PFSK-1 (cell line): ENCODE results near the gene ALMS1.

Experiments
- POLR2AphosphoS5 ChIP-seq: IDR thresholded peaks from 2 replicates; pipeline ENCODE4 v1.6.1; 2012; ENCODE audit warnings: low read depth, mild to moderate bottlenecking, control low read depth, low read length, moderate library complexity
- TAF1 ChIP-seq: IDR thresholded peaks from 2 replicates; pipeline ENCODE4 v1.6.1; 2012; ENCODE audit warnings: low read length, control low read depth, borderline replicate concordance; ENCODE audit not compliant: insufficient read depth
- TF ChIP-seq, protein P1 (sequence below), 2 experiments: IDR thresholded peaks; 2 replicates each; pipeline versions ENCODE4 v1.6.1 to v1.8.0; 2011 to 2012; ENCODE audit warnings: low read depth in 2 of 2, low read length in 2 of 2, control low read depth in 1 of 2, inconsistent platforms in 1 of 2, mild to moderate bottlenecking in 1 of 2, moderate library complexity in 1 of 2; ENCODE audit not compliant: insufficient read depth in 1 of 2

DNA sequence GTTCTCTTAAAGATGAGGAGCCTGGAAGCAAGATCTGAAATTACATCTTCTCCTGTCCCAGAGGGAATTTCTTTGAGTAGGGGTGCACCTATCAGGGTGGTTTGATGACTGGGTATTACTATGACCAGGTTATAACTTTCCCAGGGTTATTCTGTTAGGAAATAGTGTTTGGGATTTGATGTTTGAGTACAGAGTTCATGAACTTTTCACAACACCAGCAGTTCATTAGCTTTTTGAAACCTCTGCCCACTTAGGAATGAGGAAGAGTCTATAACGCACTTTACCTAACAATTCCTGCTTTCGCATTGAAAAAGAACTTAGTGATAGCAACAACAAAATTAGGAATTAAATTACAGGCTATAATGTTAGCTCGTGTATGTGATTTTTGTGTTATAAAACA lies 58.6 kb downstream of the ALMS1 start:
- TF ChIP-seq, protein P1, sequence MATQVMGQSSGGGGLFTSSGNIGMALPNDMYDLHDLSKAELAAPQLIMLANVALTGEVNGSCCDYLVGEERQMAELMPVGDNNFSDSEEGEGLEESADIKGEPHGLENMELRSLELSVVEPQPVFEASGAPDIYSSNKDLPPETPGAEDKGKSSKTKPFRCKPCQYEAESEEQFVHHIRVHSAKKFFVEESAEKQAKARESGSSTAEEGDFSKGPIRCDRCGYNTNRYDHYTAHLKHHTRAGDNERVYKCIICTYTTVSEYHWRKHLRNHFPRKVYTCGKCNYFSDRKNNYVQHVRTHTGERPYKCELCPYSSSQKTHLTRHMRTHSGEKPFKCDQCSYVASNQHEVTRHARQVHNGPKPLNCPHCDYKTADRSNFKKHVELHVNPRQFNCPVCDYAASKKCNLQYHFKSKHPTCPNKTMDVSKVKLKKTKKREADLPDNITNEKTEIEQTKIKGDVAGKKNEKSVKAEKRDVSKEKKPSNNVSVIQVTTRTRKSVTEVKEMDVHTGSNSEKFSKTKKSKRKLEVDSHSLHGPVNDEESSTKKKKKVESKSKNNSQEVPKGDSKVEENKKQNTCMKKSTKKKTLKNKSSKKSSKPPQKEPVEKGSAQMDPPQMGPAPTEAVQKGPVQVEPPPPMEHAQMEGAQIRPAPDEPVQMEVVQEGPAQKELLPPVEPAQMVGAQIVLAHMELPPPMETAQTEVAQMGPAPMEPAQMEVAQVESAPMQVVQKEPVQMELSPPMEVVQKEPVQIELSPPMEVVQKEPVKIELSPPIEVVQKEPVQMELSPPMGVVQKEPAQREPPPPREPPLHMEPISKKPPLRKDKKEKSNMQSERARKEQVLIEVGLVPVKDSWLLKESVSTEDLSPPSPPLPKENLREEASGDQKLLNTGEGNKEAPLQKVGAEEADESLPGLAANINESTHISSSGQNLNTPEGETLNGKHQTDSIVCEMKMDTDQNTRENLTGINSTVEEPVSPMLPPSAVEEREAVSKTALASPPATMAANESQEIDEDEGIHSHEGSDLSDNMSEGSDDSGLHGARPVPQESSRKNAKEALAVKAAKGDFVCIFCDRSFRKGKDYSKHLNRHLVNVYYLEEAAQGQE (IDR thresholded peaks at IDR 0.05; ENCODE audit: insufficient read depth in 1 of 2, low read depth in 2 of 2, low read length in 2 of 2) = no peak
- TF ChIP-seq TAF1 (no peak), POLR2AphosphoS5 (no peak)
